ENCODE results near the gene GUCA1C. TPM values are rescaled to one million over a fixed set of nuclear protein-coding genes. Genes with fewer than 3 reads are reported as not detected.

GUCA1C gene
- total and polyA plus RNA-seq, 12 donors = 0.44 to 0.48 TPM; not detected in 10

GRCh38 chr3:108909799-108910198, 43.9 kb downstream of the GUCA1C start:
- Histone ChIP-seq H3K4me1 (replicated peaks in 1 of 2) (no peaks in the 10 kb centered on the region), H3K36me3 (replicated peaks in 1 of 2) (no peaks in the 10 kb centered on the region), H3K9me3 (replicated peaks in 1 of 3) (no peaks in the 10 kb centered on the region), H3K27ac (no peak overlapping the region), H3K4me3 (no peak overlapping the region), H3K27me3 (no peaks in the 10 kb centered on the region)
- DNase-seq = no peak
- TF ChIP-seq POLR2A (IDR thresholded peaks at IDR 0.05) = no peak
- no peak for TF ChIP-seq CTCF (IDR thresholded peaks at IDR 0.05)
- WGBS, 4 donors = 87 to 92% (median 91%) methylated on average over 5 of the region's 5 CpGs
- intact Hi-C loops (cut with DNase I) = loop anchor here in 1 of 2 donors (10.0 kb wide), 1 partner anchor 245 kb away; no protein-coding TSS in a partner anchor

- H3K36me3 ChIP-seq (replicated peaks in 1 of 2) = no peaks in the 10 kb centered on the region
- TF ChIP-seq CTCF (IDR thresholded peaks at IDR 0.05) (no peak), POLR2A (IDR thresholded peaks at IDR 0.05) (no peak)
- H3K4me1 ChIP-seq (replicated peaks in 1 of 2) = no peaks in the 10 kb centered on the region
- H3K4me3 ChIP-seq = no peak overlapping the region
- no peak for DNase-seq
- no peaks in the 10 kb centered on the region for H3K9me3 ChIP-seq (replicated peaks in 1 of 3)
- H3K27ac ChIP-seq = no peak overlapping the region
- intact Hi-C loops (cut with DNase I) = no loop called here
- H3K27me3 ChIP-seq = no peaks in the 10 kb centered on the region
- 57 to 75% (median 58%) methylated on average over 1 of the region's 1 CpG for WGBS, 4 donors
These were observed 46.5 kb downstream of the GUCA1C start for GRCh38 chr3:108907194-108907593.

- Histone ChIP-seq H3K27ac (no peak overlapping the region), H3K4me3 (no peak overlapping the region), H3K4me1 (replicated peaks in 1 of 2) (no peaks in the 10 kb centered on the region), H3K27me3 (no peaks in the 10 kb centered on the region), H3K36me3 (replicated peaks in 1 of 2) (no peaks in the 10 kb centered on the region), H3K9me3 (replicated peaks in 1 of 3) (no peaks in the 10 kb centered on the region)
- TF ChIP-seq POLR2A (IDR thresholded peaks at IDR 0.05) (no peak), CTCF (IDR thresholded peaks at IDR 0.05) (no peak)
- WGBS, 4 donors = 78 to 86% (median 80%) methylated on average over 3 of the region's 3 CpGs
- intact Hi-C loops (cut with DNase I) = no loop called here
- DNase-seq = no peak
These were observed 54.1 kb downstream of the GUCA1C start for GRCh38 chr3:108899530-108899929.

GRCh38 chr3:108897883-108898282, 55.8 kb downstream of the GUCA1C start:
- no peak for DNase-seq
- no peak for TF ChIP-seq POLR2A (IDR thresholded peaks at IDR 0.05)
- Histone ChIP-seq H3K27me3 (no peaks in the 10 kb centered on the region), H3K4me3 (no peak overlapping the region), H3K4me1 (replicated peaks in 1 of 2) (no peaks in the 10 kb centered on the region), H3K27ac (no peak overlapping the region), H3K9me3 (replicated peaks in 1 of 3) (no peaks in the 10 kb centered on the region), H3K36me3 (replicated peaks in 1 of 2) (no peaks in the 10 kb centered on the region)
- 64 to 88% (median 79%) methylated on average over 3 of the region's 3 CpGs for WGBS, 4 donors
- intact Hi-C loops (cut with DNase I) = no loop called here

- intact Hi-C loops (cut with DNase I) = no loop called here
- DNase-seq = no peak
- Histone ChIP-seq H3K27ac (no peak overlapping the region), H3K9me3 (replicated peaks in 1 of 3) (no peaks in the 10 kb centered on the region), H3K4me1 (replicated peaks in 1 of 2) (no peaks in the 10 kb centered on the region), H3K27me3 (no peaks in the 10 kb centered on the region), H3K36me3 (replicated peaks in 1 of 2) (no peaks in the 10 kb centered on the region), H3K4me3 (no peak overlapping the region)
- 74 to 86% (median 79%) methylated on average over 5 of the region's 5 CpGs for WGBS, 4 donors
- TF ChIP-seq CTCF (IDR thresholded peaks at IDR 0.05) (no peak), POLR2A (IDR thresholded peaks at IDR 0.05) (no peak)
These were observed 58.7 kb downstream of the GUCA1C start for GRCh38 chr3:108894981-108895380.
